ENCODE measurements around the gene PHF20. TPM values are rescaled to one million over a fixed set of nuclear protein-coding genes. Genes with fewer than 3 reads are reported as not detected.

The PHF20 gene
- polyA plus RNA-seq, 1 donor (not counting 4 experiments of a cell fraction or from before 2014, with no cell fraction given): 31.9 TPM

DNA sequence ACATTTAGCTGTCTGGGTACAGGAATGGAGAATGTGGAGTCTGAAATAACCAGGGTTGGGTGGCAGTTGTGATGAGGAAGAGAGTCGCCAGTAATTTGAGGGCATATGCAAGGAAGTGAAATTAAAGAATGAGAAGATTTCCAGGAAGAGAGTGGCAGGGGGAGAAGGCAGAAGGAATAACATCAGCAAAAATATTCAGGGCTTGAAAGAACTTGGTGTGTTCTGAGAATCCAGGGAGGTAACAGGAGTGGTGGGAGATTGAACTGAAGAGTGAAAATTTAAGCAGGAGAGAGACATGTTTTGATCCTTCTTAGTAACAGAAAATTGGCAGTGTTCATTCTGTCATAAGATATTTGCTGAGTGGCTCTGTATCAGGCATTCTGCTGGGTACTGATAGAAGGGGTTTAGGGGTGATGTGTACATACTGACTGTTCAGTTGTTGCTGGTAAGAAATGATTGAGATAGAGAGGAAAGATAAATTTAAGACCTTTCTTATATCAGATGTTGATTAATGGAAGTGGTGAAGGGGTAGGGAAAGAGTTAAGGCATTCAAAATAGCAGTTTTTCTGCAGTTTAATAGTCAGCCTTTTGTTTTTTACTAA lies 54.7 kb downstream of the PHF20 start:
- Histone ChIP-seq H4K20me1 (ENCODE audit: control insufficient read depth, extremely low read depth, insufficient read depth, low read length) (no peaks in the 10 kb centered on the region), H3K36me3 (ENCODE audit: control insufficient read depth in 2 of 2, extremely low read depth in 1 of 2, insufficient read depth in 2 of 2, low read length in 2 of 2) (peaks cover 2 to 8% of the 10 kb centered on the region in 2 experiments), H3K27me3 (ENCODE audit: control insufficient read depth, extremely low read depth, insufficient read depth, low read length) (no peaks in the 10 kb centered on the region), H3K4me2 (ENCODE audit: control insufficient read depth, extremely low read depth, insufficient read depth, low read depth, low read length) (no peak overlapping the region), H3K9ac (ENCODE audit: control insufficient read depth, extremely low read depth, insufficient read depth, low read length) (no peak overlapping the region), H3K79me2 (ENCODE audit: control insufficient read depth, insufficient read depth, low read length) (no peaks in the 10 kb centered on the region), H3K9me1 (ENCODE audit: control insufficient read depth, extremely low read depth, insufficient read depth, low read length) (no peaks in the 10 kb centered on the region), H3K27ac (ENCODE audit: control insufficient read depth, insufficient read depth, low read length) (no peak overlapping the region), H2AFZ (ENCODE audit: control insufficient read depth, low read length) (no peak overlapping the region), H3K4me1 (ENCODE audit: control insufficient read depth, extremely low read depth, insufficient read depth, low read length) (peaks cover 6% of the 10 kb centered on the region), H3K4me3 (ENCODE audit: control insufficient read depth in 2 of 3, extremely low read depth in 1 of 3, insufficient read depth in 2 of 3, low read depth in 1 of 3, low read length in 3 of 3) (no peak overlapping the region), H3K9me3 (ENCODE audit: control insufficient read depth, low read depth, low read length) (no peaks in the 10 kb centered on the region)
- dilution Hi-C loops (cut with MboI; ENCODE audit: extremely low pct_ligation_motif_present, low sequenced_read_pairs): no loop called here
- FAIRE-seq (no peak), DNase-seq (ENCODE audit: low read depth, low spot score) (no peak)
- no peak for TF ChIP-seq EZH2 (IDR thresholded peaks at IDR 0.05; ENCODE audit: low read length)
- TF ChIP-seq, protein P1, sequence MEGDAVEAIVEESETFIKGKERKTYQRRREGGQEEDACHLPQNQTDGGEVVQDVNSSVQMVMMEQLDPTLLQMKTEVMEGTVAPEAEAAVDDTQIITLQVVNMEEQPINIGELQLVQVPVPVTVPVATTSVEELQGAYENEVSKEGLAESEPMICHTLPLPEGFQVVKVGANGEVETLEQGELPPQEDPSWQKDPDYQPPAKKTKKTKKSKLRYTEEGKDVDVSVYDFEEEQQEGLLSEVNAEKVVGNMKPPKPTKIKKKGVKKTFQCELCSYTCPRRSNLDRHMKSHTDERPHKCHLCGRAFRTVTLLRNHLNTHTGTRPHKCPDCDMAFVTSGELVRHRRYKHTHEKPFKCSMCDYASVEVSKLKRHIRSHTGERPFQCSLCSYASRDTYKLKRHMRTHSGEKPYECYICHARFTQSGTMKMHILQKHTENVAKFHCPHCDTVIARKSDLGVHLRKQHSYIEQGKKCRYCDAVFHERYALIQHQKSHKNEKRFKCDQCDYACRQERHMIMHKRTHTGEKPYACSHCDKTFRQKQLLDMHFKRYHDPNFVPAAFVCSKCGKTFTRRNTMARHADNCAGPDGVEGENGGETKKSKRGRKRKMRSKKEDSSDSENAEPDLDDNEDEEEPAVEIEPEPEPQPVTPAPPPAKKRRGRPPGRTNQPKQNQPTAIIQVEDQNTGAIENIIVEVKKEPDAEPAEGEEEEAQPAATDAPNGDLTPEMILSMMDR (optimal IDR thresholded peaks at IDR 0.05 in 1 of 3, IDR thresholded peaks at IDR 0.05 in 1 of 3, conservative IDR thresholded peaks at IDR 0.05 in 1 of 3; ENCODE audit: extremely low read depth in 1 of 3, insufficient read depth in 2 of 3, low read length in 3 of 3): no peak

DNA sequence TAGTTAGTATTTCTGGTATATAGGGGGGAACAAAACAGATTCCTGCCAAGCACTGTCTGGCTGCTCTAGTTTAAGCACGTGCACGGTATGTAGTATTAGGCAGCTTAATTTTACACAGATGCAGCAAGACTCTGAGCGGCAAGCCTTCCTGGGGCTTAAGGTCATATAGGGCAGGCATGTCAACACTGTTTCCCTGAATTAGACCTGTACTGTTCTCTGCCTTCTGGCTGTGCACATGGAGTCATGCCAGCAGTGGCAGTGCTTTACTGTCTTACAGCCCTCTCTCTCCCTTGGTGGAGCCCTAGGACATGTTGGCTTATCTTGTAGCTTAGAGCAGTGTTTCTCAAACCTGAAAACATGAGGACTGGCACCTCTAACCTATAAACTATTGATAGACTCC lies 56.6 kb downstream of the PHF20 start:
- Histone ChIP-seq H3K79me2 (ENCODE audit: control insufficient read depth, insufficient read depth, low read length) (peaks cover 2% of the 10 kb centered on the region), H3K36me3 (ENCODE audit: control insufficient read depth in 2 of 2, extremely low read depth in 1 of 2, insufficient read depth in 2 of 2, low read length in 2 of 2) (peaks cover 6 to 10% of the 10 kb centered on the region in 2 experiments), H3K27me3 (ENCODE audit: control insufficient read depth, extremely low read depth, insufficient read depth, low read length) (no peaks in the 10 kb centered on the region), H3K4me2 (ENCODE audit: control insufficient read depth, extremely low read depth, insufficient read depth, low read depth, low read length) (no peak overlapping the region), H3K27ac (ENCODE audit: control insufficient read depth, insufficient read depth, low read length) (no peak overlapping the region), H3K9me1 (ENCODE audit: control insufficient read depth, extremely low read depth, insufficient read depth, low read length) (no peaks in the 10 kb centered on the region), H4K20me1 (ENCODE audit: control insufficient read depth, extremely low read depth, insufficient read depth, low read length) (no peaks in the 10 kb centered on the region), H3K4me3 (ENCODE audit: control insufficient read depth in 2 of 3, extremely low read depth in 1 of 3, insufficient read depth in 2 of 3, low read depth in 1 of 3, low read length in 3 of 3) (no peak overlapping the region), H3K9me3 (ENCODE audit: control insufficient read depth, low read depth, low read length) (no peaks in the 10 kb centered on the region), H2AFZ (ENCODE audit: control insufficient read depth, low read length) (no peak overlapping the region), H3K4me1 (ENCODE audit: control insufficient read depth, extremely low read depth, insufficient read depth, low read length) (no peaks in the 10 kb centered on the region), H3K9ac (ENCODE audit: control insufficient read depth, extremely low read depth, insufficient read depth, low read length) (no peak overlapping the region)
- no peak for FAIRE-seq
- DNase-seq (ENCODE audit: low read depth, low spot score): no peak
- dilution Hi-C loops (cut with MboI; ENCODE audit: extremely low pct_ligation_motif_present, low sequenced_read_pairs): no loop called here
- no peak for TF ChIP-seq EZH2 (IDR thresholded peaks at IDR 0.05; ENCODE audit: low read length)
- TF ChIP-seq, protein P1 (optimal IDR thresholded peaks at IDR 0.05 in 1 of 3, IDR thresholded peaks at IDR 0.05 in 1 of 3, conservative IDR thresholded peaks at IDR 0.05 in 1 of 3; ENCODE audit: extremely low read depth in 1 of 3, insufficient read depth in 2 of 3, low read length in 3 of 3): no peak
